Measurements from ENCODE around the gene ABCC12.

DNA sequence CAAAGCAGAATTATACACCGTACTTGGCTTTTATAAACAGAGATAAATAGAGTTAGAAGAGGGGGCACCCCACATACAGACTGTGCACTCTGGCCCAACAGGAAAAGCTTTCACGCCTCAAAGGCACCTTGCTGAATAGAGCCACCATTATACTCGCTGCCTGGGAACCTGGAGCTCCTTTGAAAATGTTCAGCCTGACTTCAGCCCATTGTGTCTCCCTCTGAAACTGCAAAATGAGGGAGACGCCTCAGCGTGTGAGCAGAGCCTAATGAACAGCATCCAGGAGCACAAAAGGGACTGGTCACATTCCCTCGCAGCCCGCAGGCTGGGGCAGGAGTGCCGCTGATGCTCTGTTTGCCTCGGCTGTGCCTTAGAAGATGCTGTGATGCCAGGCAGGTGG is 46.3 kb downstream of the ABCC12 start:
- TF ChIP-seq, protein P1, sequence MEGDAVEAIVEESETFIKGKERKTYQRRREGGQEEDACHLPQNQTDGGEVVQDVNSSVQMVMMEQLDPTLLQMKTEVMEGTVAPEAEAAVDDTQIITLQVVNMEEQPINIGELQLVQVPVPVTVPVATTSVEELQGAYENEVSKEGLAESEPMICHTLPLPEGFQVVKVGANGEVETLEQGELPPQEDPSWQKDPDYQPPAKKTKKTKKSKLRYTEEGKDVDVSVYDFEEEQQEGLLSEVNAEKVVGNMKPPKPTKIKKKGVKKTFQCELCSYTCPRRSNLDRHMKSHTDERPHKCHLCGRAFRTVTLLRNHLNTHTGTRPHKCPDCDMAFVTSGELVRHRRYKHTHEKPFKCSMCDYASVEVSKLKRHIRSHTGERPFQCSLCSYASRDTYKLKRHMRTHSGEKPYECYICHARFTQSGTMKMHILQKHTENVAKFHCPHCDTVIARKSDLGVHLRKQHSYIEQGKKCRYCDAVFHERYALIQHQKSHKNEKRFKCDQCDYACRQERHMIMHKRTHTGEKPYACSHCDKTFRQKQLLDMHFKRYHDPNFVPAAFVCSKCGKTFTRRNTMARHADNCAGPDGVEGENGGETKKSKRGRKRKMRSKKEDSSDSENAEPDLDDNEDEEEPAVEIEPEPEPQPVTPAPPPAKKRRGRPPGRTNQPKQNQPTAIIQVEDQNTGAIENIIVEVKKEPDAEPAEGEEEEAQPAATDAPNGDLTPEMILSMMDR (IDR thresholded peaks at IDR 0.05; ENCODE audit: extremely low read depth in 1 of 2, insufficient read depth in 1 of 2, low read depth in 1 of 2, low read length in 2 of 2): no peak
- TF ChIP-seq POLR2AphosphoS5 (IDR thresholded peaks at IDR 0.05; ENCODE audit: insufficient read depth, low read depth, low read length): no peak
- TF ChIP-seq EZH2 (IDR thresholded peaks at IDR 0.05; ENCODE audit: borderline replicate concordance, low read depth, low read length, severe bottlenecking): no peak
- TF ChIP-seq MAX (IDR thresholded peaks at IDR 0.05; ENCODE audit: insufficient read depth, insufficient read length): no peak

Measured in endothelial cell of umbilical vein (primary cell).